Thymus (tissue), 11 donors: ENCODE measurements around the gene RNF125. TPM values are rescaled to one million over a fixed set of nuclear protein-coding genes. Genes with fewer than 3 reads are reported as not detected.
A peak's percentile ranks its signal among the peaks of the same experiment; 100 is the strongest.
"Not testable (repeated sequence)": the region's sequence is repeated elsewhere in the genome, so short reads cannot be mapped to it uniquely, and the experiment has no call there.

Experiments used
- DNase-seq, 9 donors: peaks; one replicate each; pipeline ENCODE4 v3.0.0-alpha.2; 2013; ENCODE audit warnings: low spot score in 9 of 9, low read depth in 6 of 9, missing footprints in 1 of 9
- H3K27ac ChIP-seq, 2 donors: one replicate each; pipeline ENCODE4 v1.5.1; 2013; ENCODE audit warnings: control low read depth in 1 of 2, low read depth in 1 of 2, low read length in 1 of 2, mild to moderate bottlenecking in 1 of 2, moderate library complexity in 1 of 2
- H3K27me3 ChIP-seq, 2 donors: one replicate each; pipeline ENCODE4 v1.5.1; 2013; ENCODE audit warnings: low read length in 1 of 2; ENCODE audit not compliant: control insufficient read depth in 2 of 2, insufficient read depth in 1 of 2
- H3K36me3 ChIP-seq, 2 donors: one replicate each; pipeline ENCODE4 v1.5.1; 2013; ENCODE audit warnings: low read length in 1 of 2, mild to moderate bottlenecking in 1 of 2, moderate library complexity in 1 of 2; ENCODE audit not compliant: control insufficient read depth in 2 of 2, insufficient read depth in 2 of 2
- H3K4me1 ChIP-seq, 2 donors: one replicate each; pipeline ENCODE4 v1.5.1; 2013; ENCODE audit warnings: low read length in 2 of 2; ENCODE audit not compliant: control insufficient read depth in 2 of 2, insufficient read depth in 2 of 2
- H3K4me3 ChIP-seq, 2 donors: one replicate each; pipeline ENCODE4 v1.5.1; 2013; ENCODE audit warnings: low read length in 2 of 2, control low read depth in 1 of 2, mild to moderate bottlenecking in 1 of 2
- H3K9me3 ChIP-seq, 2 donors: one replicate each; pipeline ENCODE4 v1.5.1; 2013; ENCODE audit warnings: low read length in 1 of 2, mild to moderate bottlenecking in 1 of 2; ENCODE audit not compliant: control insufficient read depth in 2 of 2, insufficient read depth in 1 of 2
- WGBS: extraction: QIAGEN DNeasy Blood & Tissue Kit; methylation state at CpG from one replicate; pipeline ENCODE4 v1.1.7; 2013; 5-methylcytosine and 5-hydroxymethylcytosine counted together
- polyA plus RNA-seq: library from polyadenylated mRNA; stranded (reverse); fragments of 200-250 nt; gene quantifications from one replicate; pipeline ENCODE4 v1.2.3, GENCODE V29; 2013
- total RNA-seq: library from RNA; stranded (reverse); fragments of 120-200 nt; gene quantifications from one replicate; pipeline ENCODE4 v1.2.4, GENCODE V29; 2013
- donor health status: healthy.

Gene RNF125
- total and polyA plus RNA-seq, 2 donors, result 5.1 to 10.2 TPM

DNA sequence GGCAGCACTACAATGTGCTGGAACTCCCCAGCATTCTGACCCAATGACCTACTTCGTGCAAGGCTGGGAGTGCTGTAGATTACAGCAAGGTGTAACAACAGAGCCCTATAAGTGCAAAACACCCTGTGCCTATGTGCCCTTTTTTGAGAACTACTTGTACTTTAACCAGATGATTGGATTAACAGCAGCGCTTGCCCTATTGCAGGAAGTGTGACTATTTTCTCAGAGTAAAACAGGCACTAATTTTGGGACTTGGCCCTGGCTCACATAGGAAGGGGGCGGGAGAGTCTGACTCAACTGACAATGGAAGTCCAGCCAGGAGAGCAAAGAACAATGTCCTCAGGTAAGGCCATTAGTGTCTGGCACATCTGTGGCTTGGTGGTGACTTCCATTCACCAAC, 35.6 kb upstream of the RNF125 start:
- no peak for DNase-seq
- no peaks in the 10 kb centered on the region for H3K36me3 ChIP-seq
- peaks cover 0 to 6% of the 10 kb centered on the region in 2 donors for H3K4me1 ChIP-seq
- 95% methylated on average over 3 of the region's 3 CpGs for WGBS
- no peak overlapping the region for H3K4me3 ChIP-seq
- no peak overlapping the region for H3K27ac ChIP-seq
- H3K9me3 ChIP-seq, result peaks cover 0 to 7% of the 10 kb centered on the region in 2 donors
- H3K27me3 ChIP-seq, result no peaks in the 10 kb centered on the region

DNA sequence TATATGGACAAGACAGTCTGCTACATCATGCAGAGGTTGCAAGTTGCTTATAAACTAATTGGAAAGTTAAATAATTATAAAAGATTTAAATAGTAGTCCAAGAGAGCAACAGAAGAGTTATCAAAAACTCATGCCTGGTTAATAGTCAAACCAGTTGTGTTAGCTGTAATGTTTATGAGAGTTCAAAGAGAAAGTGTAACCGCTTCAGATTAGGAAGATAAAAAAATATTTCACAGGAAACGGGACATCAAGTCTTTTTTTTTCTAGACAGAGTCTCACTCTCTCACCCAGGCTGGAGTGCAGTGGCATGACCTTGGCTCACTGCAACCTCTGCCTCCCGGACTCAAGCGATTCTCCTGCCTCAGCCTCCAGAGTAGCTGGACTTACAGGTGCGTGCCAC, 34.6 kb upstream of the RNF125 start:
- peaks cover 0 to 6% of the 10 kb centered on the region in 2 donors for H3K4me1 ChIP-seq
- peak in 1 of 9 donors; percentile 21 for DNase-seq
- no peak overlapping the region for H3K27ac ChIP-seq
- no peak overlapping the region for H3K4me3 ChIP-seq
- WGBS, result 66% methylated on average over 5 of the region's 5 CpGs
- no peaks in the 10 kb centered on the region for H3K9me3 ChIP-seq
- H3K36me3 ChIP-seq, result no peaks in the 10 kb centered on the region
- H3K27me3 ChIP-seq, result no peaks in the 10 kb centered on the region

DNA sequence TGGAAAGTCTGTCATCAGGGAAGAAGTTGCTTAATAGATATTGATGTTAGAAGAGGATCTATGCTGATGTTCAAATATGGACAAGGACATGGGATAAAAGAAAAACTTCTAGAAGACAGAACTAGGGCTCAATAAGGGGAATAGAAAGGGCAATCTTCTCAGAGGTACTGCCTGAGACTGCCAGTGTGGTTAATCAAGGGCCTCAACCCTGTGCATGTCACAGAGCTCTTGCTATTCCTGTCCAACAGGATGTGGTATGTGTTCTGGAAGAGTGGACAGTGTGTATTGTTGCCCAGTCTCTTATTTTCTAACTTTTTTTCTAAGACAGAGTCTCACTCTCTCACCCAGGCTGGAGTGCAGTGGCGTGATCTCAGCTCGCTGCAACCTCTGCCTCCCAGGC, 27.8 kb upstream of the RNF125 start:
- Histone ChIP-seq H3K9me3 (no peaks in the 10 kb centered on the region), H3K4me3 (no peak overlapping the region), H3K4me1 (no peaks in the 10 kb centered on the region), H3K36me3 (no peaks in the 10 kb centered on the region), H3K27ac (no peak overlapping the region), H3K27me3 (no peaks in the 10 kb centered on the region)
- no peak for DNase-seq
- WGBS, result 100% methylated on average over 2 of the region's 2 CpGs

DNA sequence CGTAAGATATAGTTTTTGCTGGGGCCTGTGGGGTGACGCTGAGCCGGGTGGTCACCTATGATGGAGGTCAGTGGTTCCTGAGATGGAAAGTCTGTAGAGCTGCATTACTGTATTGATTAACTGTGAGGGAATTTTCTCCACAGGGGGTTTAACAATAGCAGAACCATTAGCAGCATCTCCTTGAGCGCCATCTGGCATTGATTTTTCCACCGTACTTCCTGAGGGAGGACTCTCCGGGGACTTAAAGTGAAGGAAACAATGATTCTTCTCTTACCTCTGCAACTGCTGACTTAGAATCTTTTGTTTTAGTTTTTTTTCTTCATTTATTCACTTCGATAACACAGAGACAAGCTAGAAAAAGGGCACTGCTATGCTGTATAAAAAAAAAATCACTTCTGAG, 22.6 kb upstream of the RNF125 start:
- no peak for DNase-seq
- Histone ChIP-seq H3K9me3 (no peaks in the 10 kb centered on the region), H3K4me3 (no peak overlapping the region), H3K27ac (no peak overlapping the region), H3K36me3 (no peaks in the 10 kb centered on the region), H3K27me3 (no peaks in the 10 kb centered on the region), H3K4me1 (no peaks in the 10 kb centered on the region)
- WGBS, result 98% methylated on average over 7 of the region's 7 CpGs

DNA sequence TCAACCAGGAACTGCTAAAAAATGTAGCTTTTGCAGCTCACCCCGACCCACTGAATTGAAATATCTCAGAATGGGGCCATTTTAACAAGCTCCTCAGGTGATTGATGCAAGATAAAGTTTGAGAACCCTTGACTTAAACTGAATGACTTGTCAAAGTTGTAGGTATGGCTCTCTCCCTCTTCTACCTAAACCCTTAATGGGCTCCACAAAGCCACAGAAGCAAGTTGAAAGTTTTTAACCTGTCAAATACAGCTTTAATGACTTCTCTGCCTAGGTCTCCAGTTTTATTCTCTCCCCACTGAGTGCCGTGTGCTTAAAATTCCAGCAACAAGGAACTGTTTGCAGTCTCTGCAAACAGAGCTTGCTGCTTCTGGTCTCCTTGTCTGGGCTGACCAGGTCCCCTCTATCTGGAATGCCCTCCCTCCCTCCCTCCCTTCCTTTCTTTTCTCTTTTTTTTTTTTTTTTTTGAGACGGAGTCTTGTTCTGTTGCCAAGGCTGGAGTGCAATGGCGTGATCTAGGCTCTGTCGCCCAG, 19.7 kb upstream of the RNF125 start:
- Histone ChIP-seq H3K4me3 (no peak overlapping the region), H3K36me3 (no peaks in the 10 kb centered on the region), H3K27me3 (no peaks in the 10 kb centered on the region), H3K27ac (no peak overlapping the region), H3K9me3 (no peaks in the 10 kb centered on the region), H3K4me1 (no peaks in the 10 kb centered on the region)
- no peak for DNase-seq
- 93% methylated on average over 5 of the region's 5 CpGs for WGBS

DNA sequence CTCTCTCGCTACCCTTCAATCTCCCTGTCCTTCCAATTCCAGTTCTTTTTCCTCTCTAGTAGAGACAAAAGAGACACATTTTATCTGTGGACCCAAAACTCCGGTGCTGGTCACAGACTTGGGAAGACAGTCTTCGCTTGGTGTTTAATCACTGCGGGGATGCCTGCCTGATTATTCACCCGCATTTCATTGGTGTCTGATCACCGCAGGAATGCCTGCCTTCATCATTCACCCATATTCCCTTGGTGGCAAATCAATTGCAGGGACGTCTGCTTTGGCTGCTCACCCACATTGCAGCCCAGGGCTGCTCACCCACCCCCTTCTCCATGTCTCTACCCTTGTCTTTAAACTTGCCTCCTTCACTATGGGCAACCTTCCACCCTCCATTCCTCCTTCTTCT, 17.5 kb upstream of the RNF125 start:
- not testable (repeated sequence) for H3K4me3 ChIP-seq, H3K4me1 ChIP-seq, H3K27ac ChIP-seq, H3K36me3 ChIP-seq, H3K27me3 ChIP-seq, H3K9me3 ChIP-seq, DNase-seq
- 91% methylated on average over 7 of the region's 7 CpGs for whole genome bisulfite sequencing

DNA sequence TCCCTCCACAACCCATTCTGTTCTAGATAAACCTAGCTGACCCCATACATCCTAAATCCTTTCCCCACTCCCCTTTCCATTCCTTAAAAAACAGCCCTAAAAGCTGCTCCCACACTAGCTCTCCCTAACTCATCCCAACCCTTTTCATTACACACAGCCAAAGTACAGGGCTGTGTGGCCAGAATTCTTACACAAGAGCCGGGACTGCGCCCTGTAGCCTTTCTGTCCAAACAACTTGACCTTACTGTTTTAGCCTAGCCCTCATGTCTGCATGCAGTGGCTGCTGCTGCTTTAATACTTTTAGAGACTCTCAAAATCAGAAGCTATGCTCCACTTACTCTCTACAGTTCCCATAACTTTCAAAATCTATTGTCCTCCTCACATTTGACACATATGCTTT, 14.8 kb upstream of the RNF125 start:
- H3K36me3 ChIP-seq, H3K9me3 ChIP-seq, DNase-seq, H3K4me3 ChIP-seq, H3K27me3 ChIP-seq, H3K27ac ChIP-seq, H3K4me1 ChIP-seq: not testable (repeated sequence)
- 95% methylated on average over 2 of the region's 2 CpGs for WGBS

DNA sequence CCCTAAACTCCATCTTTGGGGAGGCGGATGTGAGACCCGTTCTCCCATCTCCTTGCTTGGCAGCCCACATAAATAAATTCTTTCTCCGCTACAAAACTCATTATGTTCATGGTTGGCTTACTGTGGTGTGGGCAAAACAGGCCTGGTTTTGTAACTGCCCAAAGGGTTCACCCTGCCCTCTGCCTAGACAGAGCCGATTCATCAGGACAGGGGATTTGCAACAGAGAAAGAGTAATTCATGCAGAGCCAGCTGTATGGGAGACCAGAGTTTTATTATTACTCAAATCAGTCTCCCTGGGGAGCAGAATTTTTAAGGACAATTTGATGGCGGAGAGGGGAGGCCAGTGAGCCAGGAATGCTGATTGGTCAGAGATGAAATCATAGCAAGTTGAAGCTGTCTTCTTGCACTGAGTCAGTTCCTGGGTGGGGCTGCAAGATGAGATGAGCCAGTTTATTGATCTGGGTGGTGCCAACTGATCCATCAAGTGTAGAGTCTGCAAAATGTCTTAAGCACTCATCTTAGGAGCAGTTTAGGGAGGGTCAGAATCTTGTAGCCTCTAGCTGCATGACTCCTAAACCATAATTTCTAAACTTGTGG, 8.4 kb upstream of the RNF125 start:
- WGBS, result 98% methylated on average over 5 of the region's 5 CpGs
- no peaks in the 10 kb centered on the region for H3K4me1 ChIP-seq
- H3K27me3 ChIP-seq, result no peaks in the 10 kb centered on the region
- no peak overlapping the region for H3K4me3 ChIP-seq
- no peak overlapping the region for H3K27ac ChIP-seq
- no peaks in the 10 kb centered on the region for H3K36me3 ChIP-seq
- no peak for DNase-seq
- H3K9me3 ChIP-seq, result no peaks in the 10 kb centered on the region

DNA sequence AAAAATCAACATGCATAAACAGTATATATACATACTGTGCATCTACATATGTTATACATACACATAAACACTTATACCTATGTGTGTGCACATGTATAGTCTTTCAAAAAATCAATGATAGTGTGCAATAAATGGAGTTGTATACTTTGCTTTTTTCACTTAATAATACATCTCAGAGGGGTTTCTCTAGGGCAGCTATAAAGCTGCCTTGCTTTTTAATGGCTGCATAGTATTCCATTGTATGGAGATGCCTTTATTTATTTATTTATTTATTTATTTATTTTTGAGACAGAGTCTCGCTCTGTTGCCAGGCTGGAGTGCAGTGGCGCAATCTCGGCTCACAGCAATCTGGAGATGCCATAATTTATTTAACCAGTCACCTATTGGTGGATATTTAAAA, 7.4 kb upstream of the RNF125 start:
- H3K4me1 ChIP-seq, result no peaks in the 10 kb centered on the region
- no peaks in the 10 kb centered on the region for H3K9me3 ChIP-seq
- H3K27me3 ChIP-seq, result no peaks in the 10 kb centered on the region
- no peak overlapping the region for H3K27ac ChIP-seq
- no peak overlapping the region for H3K4me3 ChIP-seq
- H3K36me3 ChIP-seq, result no peaks in the 10 kb centered on the region
- no peak for DNase-seq
- WGBS, result 99% methylated on average over 3 of the region's 3 CpGs
